ENCODE data around the gene ELAC2.
"Not testable (repeated sequence)": the region's sequence is repeated elsewhere in the genome, so short reads cannot be mapped to it uniquely, and the experiment has no call there.

ELAC2 gene

DNA sequence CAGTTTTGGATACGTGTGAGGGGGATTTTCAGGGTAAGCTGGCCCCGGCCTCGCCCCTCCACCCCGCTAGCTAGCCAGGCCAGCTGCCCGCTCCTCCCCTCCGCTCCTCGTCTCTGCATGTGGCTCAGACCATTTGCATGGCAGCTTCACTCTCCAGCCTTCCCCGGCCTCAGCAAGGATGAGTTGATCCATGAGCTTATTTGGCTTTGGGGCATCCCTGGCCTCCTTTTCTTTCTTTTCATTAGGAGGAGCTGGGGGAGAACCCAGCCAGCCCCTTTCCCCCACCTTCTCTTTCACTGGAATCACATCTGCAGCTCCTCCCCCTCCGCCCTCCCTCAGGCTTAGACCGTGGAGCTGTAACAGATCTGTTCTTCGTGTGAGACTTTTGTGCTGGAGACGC lies 30.7 kb downstream of the ELAC2 start:
- DNase-seq, result no peak

DNA sequence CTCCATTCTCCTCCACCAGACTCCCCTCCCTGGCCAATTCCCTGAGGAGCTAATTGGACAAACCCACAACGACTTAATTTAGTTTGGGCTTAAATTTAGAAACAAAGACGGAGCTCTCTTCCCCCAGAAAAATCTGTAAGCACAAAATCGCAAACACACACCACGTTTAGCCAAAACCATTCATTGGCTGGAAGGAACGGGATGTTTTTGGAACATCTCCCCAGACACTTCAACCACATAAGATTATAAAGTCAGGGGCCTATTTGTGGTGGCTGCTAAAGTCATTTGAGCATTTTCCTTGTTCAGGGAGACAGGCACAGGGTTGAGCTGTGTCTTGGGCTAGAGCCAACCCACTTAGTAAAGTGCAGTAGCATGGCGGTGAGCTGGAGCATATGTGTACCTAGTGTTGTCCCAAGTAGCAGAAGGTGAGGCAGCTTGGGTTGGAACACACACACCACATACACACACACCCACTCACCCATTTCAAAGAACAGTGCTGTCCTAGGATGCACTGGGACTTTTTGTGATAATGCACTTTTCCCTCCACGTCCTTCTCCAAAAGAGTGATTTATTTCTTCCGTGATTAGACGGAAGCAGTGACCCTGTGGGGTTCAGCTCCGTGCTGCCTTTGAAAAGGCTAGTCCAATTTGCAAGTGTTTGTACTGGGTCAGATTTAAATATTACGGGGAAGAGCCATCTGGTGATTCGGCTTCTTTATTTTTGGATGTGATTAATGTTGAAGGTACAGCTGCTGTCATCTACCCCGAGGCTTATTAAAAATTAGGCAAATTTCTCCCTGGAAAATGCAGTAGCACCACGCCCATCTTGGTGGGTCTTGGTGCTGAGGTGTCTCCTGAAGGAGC lies 32.2 kb downstream of the ELAC2 start:
- DNase-seq, result peak in 1 of 2 donors; percentile 50

DNA sequence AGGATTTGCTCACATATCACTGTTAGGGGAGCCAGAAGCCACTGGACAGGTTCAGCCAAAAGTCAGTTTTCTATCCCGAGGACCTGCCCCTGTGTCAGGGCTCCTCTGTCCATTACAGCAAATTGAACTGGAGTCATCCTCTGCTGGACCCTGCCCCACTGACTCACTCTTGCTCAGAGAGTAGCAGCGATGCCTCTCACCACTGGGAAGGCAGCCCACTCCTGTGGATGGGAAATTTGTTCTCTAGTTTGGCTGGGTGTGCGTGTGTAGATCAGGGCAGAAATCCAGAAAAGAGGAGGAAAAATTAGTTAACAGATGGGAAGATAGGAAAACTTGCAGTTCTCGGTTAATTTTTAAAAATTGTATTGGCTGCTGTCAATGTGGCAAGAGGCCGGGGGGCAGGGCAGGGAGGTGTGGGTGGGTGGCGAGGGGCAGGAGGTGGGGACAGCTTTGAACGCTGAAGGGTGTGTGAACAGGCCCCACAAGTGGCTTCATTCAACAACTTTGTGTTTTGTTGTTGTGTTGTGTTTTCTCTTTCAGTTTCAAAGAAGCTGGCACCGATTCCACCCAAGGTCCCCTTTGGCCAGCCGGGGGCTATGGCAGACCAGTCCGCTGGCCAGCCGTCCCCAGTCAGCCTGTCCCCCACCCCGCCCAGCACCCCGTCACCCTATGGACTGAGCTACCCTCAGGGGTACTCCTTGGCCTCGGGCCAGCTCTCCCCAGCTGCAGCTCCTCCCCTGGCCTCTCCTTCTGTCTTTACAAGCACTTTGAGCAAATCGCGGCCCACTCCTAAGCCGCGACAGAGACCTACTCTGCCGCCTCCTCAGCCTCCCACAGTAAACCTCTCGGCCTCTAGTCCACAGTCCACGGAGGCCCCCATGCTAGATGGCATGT lies 33.6 kb downstream of the ELAC2 start:
- peak in 1 of 2 donors; percentile 16 for DNase-seq

DNA sequence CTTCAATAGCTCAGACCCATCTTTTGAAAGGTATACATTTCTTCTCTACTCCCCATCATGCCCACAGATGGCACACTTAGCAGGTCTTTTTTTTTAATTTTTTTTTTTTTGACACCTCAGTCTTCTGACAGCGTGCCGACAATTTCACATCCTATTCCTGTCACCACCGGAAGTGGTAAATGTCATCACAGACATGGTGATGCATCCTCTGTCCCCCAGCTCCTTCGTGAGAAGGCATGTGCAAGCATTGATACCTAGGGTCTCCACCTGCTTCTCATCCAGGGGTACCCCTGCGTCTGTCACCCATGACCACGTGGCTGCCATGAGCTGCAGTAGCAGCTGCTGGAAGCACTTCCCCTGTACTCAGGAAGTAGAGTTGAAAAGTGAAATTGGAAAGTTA lies 35.6 kb downstream of the ELAC2 start:
- no peak for DNase-seq

DNA sequence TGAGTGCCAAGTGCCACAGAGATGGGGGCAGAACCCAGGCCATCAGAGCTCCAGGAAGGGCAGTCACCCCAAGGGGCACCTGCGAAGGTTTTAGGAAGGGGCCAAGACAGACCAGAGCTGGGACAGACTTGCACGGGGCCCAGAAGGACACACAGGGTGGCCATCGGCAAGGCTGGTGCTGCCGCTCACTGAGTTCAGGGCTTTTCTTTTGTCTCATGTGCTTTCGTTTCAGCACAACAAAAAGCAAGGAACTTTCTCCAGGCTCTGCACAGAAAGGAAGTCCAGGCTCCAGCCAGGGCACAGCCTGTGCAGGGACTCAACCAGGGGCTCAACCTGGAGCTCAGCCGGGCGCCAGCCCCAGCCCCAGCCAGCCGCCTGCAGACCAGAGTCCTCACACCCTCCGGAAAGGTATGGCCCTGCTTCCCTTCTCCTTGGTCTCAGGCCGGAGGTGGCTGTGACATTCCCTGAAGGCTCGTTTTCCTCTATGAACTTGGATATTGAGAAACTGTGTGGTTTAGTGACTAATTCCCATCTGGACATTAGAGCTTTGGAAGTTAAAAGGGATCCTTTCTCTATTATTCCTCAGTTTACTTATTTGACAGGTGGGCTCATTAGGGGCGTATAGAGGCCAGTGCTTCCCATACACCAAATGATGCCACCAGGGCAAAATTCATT lies 37.9 kb downstream of the ELAC2 start:
- no peak for DNase-seq

DNA sequence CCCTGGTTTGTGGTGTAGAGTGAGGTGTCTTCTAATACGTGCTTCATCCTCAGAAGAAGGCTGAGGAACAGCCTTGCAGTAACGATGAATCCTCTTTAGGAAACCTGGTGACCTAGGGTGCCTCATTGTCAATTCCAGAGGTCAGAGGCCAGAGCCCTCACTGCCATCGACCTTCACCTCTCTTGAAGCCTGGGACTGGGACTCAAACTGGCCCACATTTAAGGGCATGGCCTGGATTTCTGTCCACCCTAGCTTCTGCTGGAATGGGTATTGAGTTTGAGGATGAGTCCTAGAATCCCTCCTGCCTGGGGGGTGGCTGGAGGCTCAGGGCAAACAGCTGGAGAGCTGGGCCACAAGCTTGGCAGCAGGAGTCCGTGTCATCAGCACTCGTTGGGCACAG lies 38.6 kb downstream of the ELAC2 start:
- no peak for DNase-seq

DNA sequence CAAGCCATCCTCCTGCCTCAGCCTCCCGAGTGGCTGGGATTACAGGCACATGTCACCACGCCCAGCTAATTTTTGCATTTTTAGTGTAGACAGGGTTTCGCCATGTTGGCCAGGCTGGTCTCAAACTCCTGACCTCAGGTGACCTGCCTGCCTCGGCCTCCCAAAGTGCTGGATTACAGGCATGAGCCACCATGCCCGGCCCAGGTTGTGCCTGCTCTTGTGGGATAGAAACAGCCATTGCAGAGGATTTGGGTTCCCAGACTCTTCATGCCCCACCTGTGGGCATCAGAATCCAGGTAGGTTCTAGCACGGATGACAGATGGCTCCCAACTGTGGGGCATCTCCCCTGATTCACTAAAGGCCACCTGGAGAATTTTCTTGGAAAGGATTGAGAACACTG lies 39.0 kb downstream of the ELAC2 start:
- not testable (repeated sequence) for DNase-seq

DNA sequence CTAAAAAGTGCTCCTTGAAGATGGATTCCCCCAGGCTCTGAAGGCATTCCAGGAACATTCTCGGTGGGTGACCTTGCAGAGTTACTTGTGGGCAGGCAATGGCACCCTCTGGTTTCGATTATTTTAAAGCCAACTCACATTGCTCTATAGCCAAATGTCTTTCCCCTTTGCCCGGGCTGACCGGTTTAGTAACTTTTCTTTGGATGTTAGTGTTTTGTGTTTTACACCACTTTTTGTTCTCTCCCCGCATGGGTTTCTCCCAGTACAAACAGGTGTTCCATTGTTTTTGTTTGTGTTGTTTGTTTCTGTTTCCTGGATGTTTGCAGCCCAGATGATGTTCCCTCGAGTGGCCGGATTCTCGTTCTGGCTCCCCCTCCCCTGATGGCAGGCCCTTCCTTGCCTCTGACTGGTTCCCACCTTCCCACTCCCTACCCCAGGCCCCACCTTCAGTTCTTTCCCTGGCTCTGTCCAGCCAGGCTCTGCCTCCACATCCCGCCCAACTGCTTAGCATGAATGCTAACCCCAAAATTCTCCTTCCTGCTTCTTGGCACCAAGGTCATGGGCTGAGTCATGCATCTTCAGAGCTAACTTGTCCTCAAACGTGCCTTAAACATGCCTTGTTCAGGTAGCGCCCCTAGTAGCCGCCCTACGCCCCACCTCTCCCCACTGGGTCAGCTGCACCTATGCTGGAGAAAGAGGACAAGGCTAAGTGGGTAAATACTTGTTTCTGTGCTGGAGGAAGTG lies 40.6 kb downstream of the ELAC2 start:
- no peak for DNase-seq

DNA sequence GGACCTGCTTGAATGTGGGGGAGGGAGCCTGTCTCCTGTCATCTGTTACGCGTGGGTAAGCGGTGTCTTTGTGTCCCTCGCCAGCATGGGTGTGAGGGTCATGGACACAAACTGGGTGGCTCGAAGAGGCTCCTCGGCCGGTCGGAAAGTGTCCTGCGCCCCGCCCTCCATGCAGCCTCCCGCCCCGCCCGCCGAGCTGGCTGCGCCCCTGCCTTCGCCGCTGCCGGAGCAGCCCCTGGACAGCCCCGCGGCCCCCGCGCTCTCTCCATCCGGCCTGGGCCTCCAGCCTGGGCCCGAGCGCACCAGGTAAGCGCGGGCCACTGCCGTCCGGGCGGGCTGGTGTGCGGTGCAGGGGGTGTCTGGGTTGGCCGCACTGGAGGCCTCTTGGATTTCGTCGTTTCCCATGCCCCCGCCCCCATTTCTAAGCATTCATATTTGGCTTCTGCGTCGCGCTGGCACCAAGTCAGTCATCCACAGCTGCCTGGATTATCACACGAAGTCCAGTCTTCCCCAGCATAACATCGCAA lies 43.8 kb downstream of the ELAC2 start:
- DNase-seq, result no peak

DNA sequence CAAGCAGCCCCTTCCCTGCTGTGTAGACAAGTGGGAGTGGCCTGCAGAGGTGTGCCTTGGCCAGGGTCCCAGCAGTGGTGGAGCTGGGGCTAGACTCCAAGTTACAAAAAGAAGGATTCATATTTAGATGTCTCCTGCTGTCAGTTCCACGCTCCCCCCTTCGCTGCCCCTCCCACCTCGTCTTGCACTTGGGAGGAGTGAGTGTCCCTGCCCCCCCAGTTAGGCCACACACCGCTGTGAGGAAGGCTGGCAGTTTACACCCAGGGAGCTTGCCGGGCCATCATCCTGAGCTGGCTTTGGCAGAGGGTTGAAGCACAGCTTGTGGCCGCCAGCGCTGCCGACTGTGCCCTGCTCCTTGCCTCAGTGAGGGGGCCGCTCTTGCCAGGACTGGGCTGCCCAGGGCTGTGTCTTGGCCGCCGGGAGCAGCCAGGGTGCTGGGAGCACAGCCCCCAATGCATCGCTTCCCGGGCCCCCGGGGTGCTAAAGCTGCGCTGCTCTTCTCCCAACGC lies 44.3 kb downstream of the ELAC2 start:
- no peak for DNase-seq

DNA sequence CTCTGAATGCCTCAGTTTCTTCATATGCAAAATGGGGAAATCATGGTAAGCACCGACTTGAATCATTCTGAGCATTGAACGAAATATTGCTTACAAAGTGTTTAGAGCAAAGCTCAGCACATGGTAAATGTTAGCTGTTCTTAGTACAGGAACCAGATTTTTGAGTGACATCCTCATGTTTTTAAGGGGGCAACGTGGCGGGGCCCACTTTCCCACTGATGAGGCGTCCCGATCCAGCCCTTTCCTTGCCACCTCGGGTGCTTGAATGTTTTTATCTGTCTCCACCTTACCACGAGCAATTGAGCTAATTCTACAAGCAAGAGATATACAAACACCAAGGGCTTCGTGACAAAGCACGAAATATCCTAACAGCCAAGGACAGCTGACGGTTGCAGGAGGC lies 49.9 kb downstream of the ELAC2 start:
- no peak for DNase-seq

DNA sequence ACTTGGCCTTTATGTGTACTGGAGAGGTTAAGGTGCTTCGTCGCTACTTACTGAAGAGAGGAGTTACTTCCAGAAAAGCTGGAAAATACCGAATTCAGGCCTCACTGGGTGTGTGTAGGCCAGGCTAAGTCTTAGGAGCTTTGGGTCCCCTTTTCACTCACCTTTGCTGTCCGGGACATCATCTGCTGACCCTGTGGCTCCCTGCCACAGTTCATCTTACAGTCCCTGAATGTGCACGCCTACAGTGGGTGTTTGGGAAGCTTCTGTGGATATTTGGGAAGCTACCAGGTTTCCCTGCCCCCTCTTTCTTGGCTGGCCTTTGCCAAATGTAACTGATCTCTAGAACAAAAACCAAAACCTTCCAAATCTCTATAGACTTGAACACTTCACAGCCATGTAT lies 51.4 kb downstream of the ELAC2 start:
- DNase-seq, result no peak

DNA sequence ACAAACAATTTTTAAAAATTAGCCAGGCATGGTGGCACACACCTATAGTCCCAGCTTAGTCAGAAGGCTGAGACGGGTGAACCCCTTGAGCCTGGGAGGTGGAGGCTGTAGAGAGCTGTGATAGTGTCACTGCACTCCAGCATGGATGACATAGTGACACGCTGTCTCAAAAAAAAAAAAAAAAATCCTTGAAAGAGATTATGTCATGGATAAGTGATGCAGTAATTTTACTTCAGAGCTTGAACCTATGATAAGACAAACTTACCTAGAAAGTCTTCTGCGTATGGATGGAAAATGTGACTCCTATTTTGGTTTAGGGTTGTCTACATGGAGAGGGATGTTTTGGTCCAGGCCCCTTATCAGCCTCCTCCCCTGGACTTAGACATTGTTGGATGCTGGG lies 51.8 kb downstream of the ELAC2 start:
- no peak for DNase-seq

DNA sequence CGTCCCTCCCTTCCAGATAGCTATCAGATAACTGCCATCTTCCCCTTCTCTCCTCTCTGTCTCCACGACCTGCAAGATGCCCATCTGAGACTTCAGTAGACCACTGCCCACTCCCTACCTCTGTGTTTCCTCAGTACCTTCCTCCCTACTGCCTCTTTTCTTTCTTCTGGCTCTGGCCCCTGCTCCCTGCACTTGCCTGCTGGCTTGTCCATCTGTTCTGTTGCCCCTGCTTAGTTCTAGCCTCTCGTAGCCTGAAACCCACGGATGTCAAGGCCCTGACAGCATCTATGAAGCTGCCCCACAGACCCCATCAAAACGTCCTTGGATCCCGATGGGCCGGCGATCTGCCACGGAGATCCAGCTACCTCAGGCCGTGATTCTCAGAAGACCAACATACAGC lies 53.0 kb downstream of the ELAC2 start:
- DNase-seq, result no peak

DNA sequence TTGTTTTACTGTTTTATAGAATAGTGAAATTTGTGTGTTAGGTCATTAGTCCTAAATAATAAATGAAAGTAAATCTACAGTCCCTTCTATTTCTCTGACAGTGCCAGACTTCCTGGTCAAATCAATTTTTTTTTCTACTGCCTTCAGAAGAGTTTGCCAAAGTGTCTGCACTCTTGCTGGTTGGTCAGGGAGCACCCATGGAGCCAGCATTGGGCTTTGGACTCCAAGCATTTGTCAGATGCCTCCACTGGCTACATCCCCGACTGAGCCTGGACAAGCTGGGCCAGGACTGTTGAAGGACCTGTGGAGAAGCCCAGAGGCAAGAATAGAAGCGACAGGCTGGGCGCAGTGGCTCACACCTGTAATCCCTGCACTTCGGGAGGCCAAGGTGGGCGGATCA lies 53.7 kb downstream of the ELAC2 start:
- no peak for DNase-seq

DNA sequence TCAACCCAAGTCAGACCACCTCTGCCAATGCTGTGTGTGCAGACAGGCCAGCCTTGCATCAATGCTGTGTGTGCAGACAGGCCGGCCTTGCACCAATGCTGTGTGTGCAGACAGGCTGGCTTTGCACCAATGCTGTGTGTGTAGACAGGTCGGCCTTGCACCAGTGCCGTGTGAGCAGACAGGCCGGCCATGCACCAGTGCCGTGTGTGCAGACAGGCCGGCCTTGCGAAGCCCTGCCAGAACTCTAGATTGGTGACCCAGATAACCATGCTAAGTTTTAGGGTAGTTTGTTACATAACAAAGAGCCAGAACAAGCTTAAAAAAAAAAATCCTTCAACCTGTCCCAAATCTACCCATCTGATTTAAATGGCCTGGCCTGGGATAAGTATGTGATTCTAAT lies 54.3 kb downstream of the ELAC2 start:
- DNase-seq, result no peak

DNA sequence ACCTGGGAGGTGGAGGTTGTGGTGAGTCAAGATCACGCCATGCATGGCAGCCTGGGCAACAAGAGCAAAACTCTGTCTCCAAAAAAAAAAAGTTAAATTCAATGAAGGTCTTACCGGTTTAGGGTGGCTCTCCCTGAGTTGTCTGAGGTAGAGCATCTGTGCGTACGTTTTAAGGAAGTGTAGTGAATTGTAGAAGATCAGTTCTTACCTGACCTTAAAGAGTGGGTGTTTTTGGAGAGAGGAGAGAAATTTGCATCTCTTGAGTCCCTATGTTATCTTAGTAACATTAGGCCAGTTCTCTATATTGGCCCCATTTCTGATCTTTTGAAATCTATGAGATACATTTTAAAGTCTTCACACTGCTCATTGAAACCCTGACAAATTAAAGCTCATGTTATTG lies 56.2 kb downstream of the ELAC2 start:
- no peak for DNase-seq

DNA sequence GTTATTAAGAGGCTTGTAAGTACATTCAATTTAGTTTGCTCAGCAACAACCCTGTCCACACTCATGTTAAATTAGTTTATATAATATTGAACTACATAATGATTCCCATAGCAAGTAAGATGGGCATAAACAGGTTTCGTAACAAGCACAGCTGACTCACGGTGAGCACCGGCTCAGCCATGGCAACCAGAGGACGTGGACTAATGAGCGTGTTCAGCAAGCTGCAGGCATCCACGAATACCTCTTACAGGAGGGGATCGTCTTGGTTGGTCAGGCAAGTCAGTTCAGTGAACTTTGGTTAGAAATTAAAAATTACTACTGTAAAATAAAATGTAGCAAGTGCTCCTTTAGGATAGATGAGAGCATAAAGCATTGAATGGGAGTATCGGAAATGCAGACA lies 58.4 kb downstream of the ELAC2 start:
- DNase-seq, result no peak

DNA sequence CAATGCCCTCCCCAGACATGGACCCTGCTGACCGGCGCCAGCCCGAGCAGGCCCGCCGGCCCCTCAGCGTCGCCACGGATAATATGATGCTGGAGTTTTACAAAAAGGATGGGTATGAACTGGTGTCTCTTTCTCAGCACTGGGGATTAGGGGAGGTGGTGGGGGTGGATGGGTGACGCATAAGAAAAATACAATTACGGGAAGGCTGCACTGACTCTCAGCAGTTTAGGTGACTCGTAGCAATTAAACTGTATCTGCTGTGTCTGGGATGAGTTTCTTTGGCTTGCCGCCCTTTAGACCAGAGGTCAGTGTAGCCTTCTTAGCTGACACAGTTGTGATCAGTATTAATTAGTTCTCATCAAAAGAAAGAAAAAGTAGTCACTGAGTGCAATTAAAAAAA lies 59.0 kb downstream of the ELAC2 start:
- DNase-seq, result no peak

DNA sequence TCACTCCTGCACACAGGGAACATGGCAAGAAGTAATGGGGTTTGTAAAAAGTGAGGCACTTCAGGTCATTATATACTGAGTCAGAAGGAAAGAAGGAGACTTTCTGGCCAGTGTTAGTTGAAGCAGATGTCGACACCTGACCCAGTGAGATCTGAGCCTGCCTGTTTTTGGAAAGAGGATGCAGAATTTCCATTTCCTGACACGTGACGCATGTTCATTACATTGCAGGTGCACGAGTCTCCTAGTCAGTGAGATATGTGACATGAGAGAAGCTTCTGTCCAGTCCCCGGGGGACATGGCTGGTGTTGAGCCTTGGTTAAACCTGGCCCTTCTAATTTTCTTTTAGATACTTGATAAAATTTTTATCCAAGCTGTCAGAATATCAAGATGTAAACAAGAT lies 62.3 kb downstream of the ELAC2 start:
- DNase-seq, result no peak

DNA sequence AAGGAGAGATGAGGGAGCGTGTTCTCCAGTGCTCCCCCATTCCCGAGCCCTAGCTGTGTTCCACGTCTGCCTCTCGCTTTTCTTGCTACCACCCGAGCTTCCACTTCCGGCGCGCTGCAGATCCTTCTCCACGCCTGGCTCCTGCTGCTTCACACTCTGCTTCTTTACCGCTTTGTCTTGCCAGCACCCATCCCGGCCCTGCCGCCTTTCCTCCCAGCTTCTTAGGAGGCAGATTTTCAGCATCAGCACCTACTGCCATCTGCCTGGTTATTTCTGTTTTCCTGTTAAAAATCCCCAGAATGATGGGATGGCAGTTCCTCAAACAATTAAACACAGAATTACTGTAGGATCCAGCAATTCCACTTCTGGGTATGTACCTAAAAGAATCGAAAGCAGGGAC lies 64.7 kb downstream of the ELAC2 start:
- DNase-seq, result peak in 1 of 2 donors; percentile 17

DNA sequence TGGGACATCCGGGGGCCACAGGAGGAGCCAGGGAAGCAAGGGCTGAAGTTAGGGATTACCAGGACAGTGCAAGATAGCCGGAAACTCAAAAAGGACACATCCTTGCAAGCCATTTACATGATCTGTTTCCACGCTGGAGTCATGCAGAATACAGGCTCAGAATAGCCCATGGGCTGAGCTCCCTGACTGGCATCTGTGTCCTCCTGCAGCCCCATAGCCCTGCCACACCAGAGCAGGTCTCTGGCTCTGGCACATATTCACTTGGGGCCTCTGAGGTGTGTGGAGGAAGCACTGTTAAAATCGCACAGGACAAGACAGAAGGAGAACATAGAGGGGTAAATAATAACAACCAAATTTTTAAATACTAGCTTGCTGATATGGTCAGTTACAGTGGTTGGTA lies 65.8 kb downstream of the ELAC2 start:
- DNase-seq, result no peak
